Measurements from ENCODE around the gene HMG20B. TPM values are rescaled to one million over a fixed set of nuclear protein-coding genes. Genes with fewer than 3 reads are reported as not detected.

Gene HMG20B
- total and polyA plus RNA-seq, 4 donors, result 66.3 to 175 (median 67.8) TPM

GRCh38 chr19:3591876-3592613 is 19.3 kb downstream of the HMG20B start:
- Histone ChIP-seq H3K9me3 (ENCODE audit: control insufficient read depth, low read length) (no peaks in the 10 kb centered on the region), H3K36me3 (ENCODE audit: control insufficient read depth in 1 of 2, insufficient read depth in 2 of 2, low read length in 1 of 2) (peaks cover 0 to 2% of the 10 kb centered on the region in 2 donors), H3K4me3 (ENCODE audit: low read length in 2 of 2) (no peak overlapping the region), H3K27me3 (ENCODE audit: control insufficient read depth in 1 of 2, insufficient read depth in 2 of 2, low read length in 1 of 2) (no peaks in the 10 kb centered on the region), H3K27ac (ENCODE audit: low read depth in 1 of 2, low read length in 2 of 2) (peak overlapping the region in 1 of 2 donors; percentile 72), H3K4me1 (ENCODE audit: control insufficient read depth in 1 of 2, insufficient read depth in 2 of 2, low read length in 2 of 2) (no peaks in the 10 kb centered on the region)
- DNase-seq, result peak in 1 of 2 donors; percentile 59
- ATAC-seq (ENCODE audit: low FRiP score), result no peak
- intact Hi-C loops (cut with DNase I), result no loop called here
- WGBS, 2 donors, result 17 to 22% methylated on average over 9 of the region's 9 CpGs

- DNase-seq, result no peak
- no peaks in the 10 kb centered on the region for H3K9me3 ChIP-seq (ENCODE audit: control insufficient read depth, low read length)
- H3K4me3 ChIP-seq (ENCODE audit: low read length in 2 of 2), result no peak overlapping the region
- intact Hi-C loops (cut with DNase I), result no loop called here
- no peaks in the 10 kb centered on the region for H3K4me1 ChIP-seq (ENCODE audit: control insufficient read depth in 1 of 2, insufficient read depth in 2 of 2, low read length in 2 of 2)
- 52 to 61% methylated on average over 11 of the region's 11 CpGs for WGBS, 2 donors
- peaks cover 0 to 4% of the 10 kb centered on the region in 2 donors for H3K36me3 ChIP-seq (ENCODE audit: control insufficient read depth in 1 of 2, insufficient read depth in 2 of 2, low read length in 1 of 2)
- H3K27me3 ChIP-seq (ENCODE audit: control insufficient read depth in 1 of 2, insufficient read depth in 2 of 2, low read length in 1 of 2), result no peaks in the 10 kb centered on the region
- no peak for ATAC-seq (ENCODE audit: low FRiP score)
- no peak overlapping the region for H3K27ac ChIP-seq (ENCODE audit: low read depth in 1 of 2, low read length in 2 of 2)
Observed at GRCh38 chr19:3593156-3593555, 20.4 kb downstream of the HMG20B start.

- DNase-seq (no peak), ATAC-seq (ENCODE audit: low FRiP score) (no peak)
- Histone ChIP-seq H3K27me3 (ENCODE audit: control insufficient read depth in 1 of 2, insufficient read depth in 2 of 2, low read length in 1 of 2) (no peaks in the 10 kb centered on the region), H3K27ac (ENCODE audit: low read depth in 1 of 2, low read length in 2 of 2) (no peak overlapping the region), H3K4me1 (ENCODE audit: control insufficient read depth in 1 of 2, insufficient read depth in 2 of 2, low read length in 2 of 2) (no peaks in the 10 kb centered on the region), H3K36me3 (ENCODE audit: control insufficient read depth in 1 of 2, insufficient read depth in 2 of 2, low read length in 1 of 2) (peaks cover 0 to 12% of the 10 kb centered on the region in 2 donors), H3K9me3 (ENCODE audit: control insufficient read depth, low read length) (no peaks in the 10 kb centered on the region), H3K4me3 (ENCODE audit: low read length in 2 of 2) (no peak overlapping the region)
- intact Hi-C loops (cut with DNase I), result no loop called here
- 85 to 86% methylated on average over 34 of the region's 34 CpGs for WGBS, 2 donors
Observed at GRCh38 chr19:3595521-3596061, 22.8 kb downstream of the HMG20B start.

- WGBS, 2 donors, result 92 to 94% methylated on average over 27 to 28 of the region's 28 CpGs
- no peak overlapping the region for H3K27ac ChIP-seq (ENCODE audit: low read depth in 1 of 2, low read length in 2 of 2)
- no peak for ATAC-seq (ENCODE audit: low FRiP score)
Observed at GRCh38 chr19:3599776-3600187, 27.0 kb downstream of the HMG20B start.

GRCh38 chr19:3601021-3601420 is 28.3 kb downstream of the HMG20B start:
- no peak overlapping the region for H3K4me3 ChIP-seq (ENCODE audit: low read length in 2 of 2)
- intact Hi-C loops (cut with DNase I), result no loop called here
- 10 to 16% methylated on average over 12 of the region's 12 CpGs for WGBS, 2 donors
- peaks cover 0 to 2% of the 10 kb centered on the region in 2 donors for H3K4me1 ChIP-seq (ENCODE audit: control insufficient read depth in 1 of 2, insufficient read depth in 2 of 2, low read length in 2 of 2)
- no peak for ATAC-seq (ENCODE audit: low FRiP score)
- peaks cover 0 to 10% of the 10 kb centered on the region in 2 donors for H3K36me3 ChIP-seq (ENCODE audit: control insufficient read depth in 1 of 2, insufficient read depth in 2 of 2, low read length in 1 of 2)
- H3K27me3 ChIP-seq (ENCODE audit: control insufficient read depth in 1 of 2, insufficient read depth in 2 of 2, low read length in 1 of 2), result no peaks in the 10 kb centered on the region
- DNase-seq, result peak; percentile 69 to 81
- no peaks in the 10 kb centered on the region for H3K9me3 ChIP-seq (ENCODE audit: control insufficient read depth, low read length)
- peak overlapping the region in 1 of 2 donors; percentile 41 for H3K27ac ChIP-seq (ENCODE audit: low read depth in 1 of 2, low read length in 2 of 2)

More at GRCh38 chr19:3599776-3600187, 27.0 kb downstream of the HMG20B start:
- peaks cover 0 to 12% of the 10 kb centered on the region in 2 donors for H3K36me3 ChIP-seq (ENCODE audit: control insufficient read depth in 1 of 2, insufficient read depth in 2 of 2, low read length in 1 of 2)
- H3K4me3 ChIP-seq (ENCODE audit: low read length in 2 of 2), result no peak overlapping the region
- no peaks in the 10 kb centered on the region for H3K9me3 ChIP-seq (ENCODE audit: control insufficient read depth, low read length)
- H3K4me1 ChIP-seq (ENCODE audit: control insufficient read depth in 1 of 2, insufficient read depth in 2 of 2, low read length in 2 of 2), result peaks cover 0 to 2% of the 10 kb centered on the region in 2 donors
- DNase-seq, result peak in 1 of 2 donors; percentile 72
- H3K27me3 ChIP-seq (ENCODE audit: control insufficient read depth in 1 of 2, insufficient read depth in 2 of 2, low read length in 1 of 2), result no peaks in the 10 kb centered on the region
- intact Hi-C loops (cut with DNase I), result no loop called here

GRCh38 chr19:3603121-3603811 is 30.5 kb downstream of the HMG20B start:
- DNase-seq (peak; percentile 85 to 90), ATAC-seq (ENCODE audit: low FRiP score) (peak; percentile 41)
- Histone ChIP-seq H3K4me1 (ENCODE audit: control insufficient read depth in 1 of 2, insufficient read depth in 2 of 2, low read length in 2 of 2) (peaks cover 0 to 2% of the 10 kb centered on the region in 2 donors), H3K27ac (ENCODE audit: low read depth in 1 of 2, low read length in 2 of 2) (peak overlapping the region; percentile 87 to 97), H3K27me3 (ENCODE audit: control insufficient read depth in 1 of 2, insufficient read depth in 2 of 2, low read length in 1 of 2) (no peaks in the 10 kb centered on the region), H3K36me3 (ENCODE audit: control insufficient read depth in 1 of 2, insufficient read depth in 2 of 2, low read length in 1 of 2) (peaks cover 0 to 8% of the 10 kb centered on the region in 2 donors), H3K9me3 (ENCODE audit: control insufficient read depth, low read length) (no peaks in the 10 kb centered on the region), H3K4me3 (ENCODE audit: low read length in 2 of 2) (no peak overlapping the region)
- intact Hi-C loops (cut with DNase I), result no loop called here
- WGBS, 2 donors, result 3 to 7% methylated on average over 23 of the region's 23 CpGs

GRCh38 chr19:3604227-3604986 is 31.7 kb downstream of the HMG20B start:
- 16 to 24% methylated on average over 27 of the region's 27 CpGs for WGBS, 2 donors
- H3K4me3 ChIP-seq (ENCODE audit: low read length in 2 of 2), result no peak overlapping the region
- peak overlapping the region; percentile 89 to 98 for H3K27ac ChIP-seq (ENCODE audit: low read depth in 1 of 2, low read length in 2 of 2)
- DNase-seq, result peak; percentile 78 to 88
- H3K36me3 ChIP-seq (ENCODE audit: control insufficient read depth in 1 of 2, insufficient read depth in 2 of 2, low read length in 1 of 2), result peaks cover 0 to 8% of the 10 kb centered on the region in 2 donors
- H3K27me3 ChIP-seq (ENCODE audit: control insufficient read depth in 1 of 2, insufficient read depth in 2 of 2, low read length in 1 of 2), result no peaks in the 10 kb centered on the region
- no peaks in the 10 kb centered on the region for H3K9me3 ChIP-seq (ENCODE audit: control insufficient read depth, low read length)
- peak; percentile 2 for ATAC-seq (ENCODE audit: low FRiP score)
- intact Hi-C loops (cut with DNase I), result no loop called here
- peaks cover 0 to 2% of the 10 kb centered on the region in 2 donors for H3K4me1 ChIP-seq (ENCODE audit: control insufficient read depth in 1 of 2, insufficient read depth in 2 of 2, low read length in 2 of 2)

- DNase-seq, result peak in 1 of 2 donors; percentile 72
- WGBS, 2 donors, result 8 to 17% methylated on average over 11 of the region's 11 CpGs
- intact Hi-C loops (cut with DNase I), result loop anchor here in 1 of 2 donors (5.0 kb wide), 1 partner anchor 33 kb away; the partner anchor contains the start of gene HMG20B
- Histone ChIP-seq H3K4me1 (ENCODE audit: control insufficient read depth in 1 of 2, insufficient read depth in 2 of 2, low read length in 2 of 2) (peaks cover 0 to 2% of the 10 kb centered on the region in 2 donors), H3K4me3 (ENCODE audit: low read length in 2 of 2) (peak overlapping the region in 1 of 2 donors; percentile 3), H3K27me3 (ENCODE audit: control insufficient read depth in 1 of 2, insufficient read depth in 2 of 2, low read length in 1 of 2) (no peaks in the 10 kb centered on the region), H3K27ac (ENCODE audit: low read depth in 1 of 2, low read length in 2 of 2) (peak overlapping the region; percentile 89 to 98), H3K9me3 (ENCODE audit: control insufficient read depth, low read length) (no peaks in the 10 kb centered on the region), H3K36me3 (ENCODE audit: control insufficient read depth in 1 of 2, insufficient read depth in 2 of 2, low read length in 1 of 2) (peaks cover 0 to 4% of the 10 kb centered on the region in 2 donors)
- ATAC-seq (ENCODE audit: low FRiP score), result no peak
Observed at GRCh38 chr19:3604987-3605343, 32.2 kb downstream of the HMG20B start.
